ENCODE results near the gene GAL3ST2.
A peak's percentile ranks its signal among the peaks of the same experiment; 100 is the strongest.

GAL3ST2 gene

DNA sequence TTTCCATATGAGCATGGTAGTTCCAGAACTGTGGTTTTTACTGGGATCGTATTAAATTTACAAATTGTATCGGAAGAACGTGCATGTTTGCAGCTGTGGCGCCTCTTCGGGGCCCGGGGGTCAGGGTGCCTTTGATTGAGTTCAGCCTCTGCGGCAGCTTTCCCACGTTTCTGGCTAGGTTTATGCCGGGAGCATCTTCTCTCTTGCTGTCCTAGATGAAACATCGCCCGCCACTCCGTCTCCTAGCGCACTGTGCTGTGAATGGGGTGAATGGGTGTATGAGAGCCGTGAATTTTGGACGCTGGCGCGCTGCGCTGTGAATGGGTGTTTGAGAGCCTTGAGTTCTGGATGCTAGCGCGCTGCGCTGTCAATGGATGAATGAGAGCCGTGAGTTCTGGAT lies 69.8 kb downstream of the GAL3ST2 start:
- peak; percentile 57 for DNase-seq

GRCh38 chr2:241848761-241849615 lies 72.4 kb downstream of the GAL3ST2 start:
- peak; percentile 57 for DNase-seq

GRCh38 chr2:241849616-241850543 lies 73.3 kb downstream of the GAL3ST2 start:
- DNase-seq, result peak; percentile 56

DNA sequence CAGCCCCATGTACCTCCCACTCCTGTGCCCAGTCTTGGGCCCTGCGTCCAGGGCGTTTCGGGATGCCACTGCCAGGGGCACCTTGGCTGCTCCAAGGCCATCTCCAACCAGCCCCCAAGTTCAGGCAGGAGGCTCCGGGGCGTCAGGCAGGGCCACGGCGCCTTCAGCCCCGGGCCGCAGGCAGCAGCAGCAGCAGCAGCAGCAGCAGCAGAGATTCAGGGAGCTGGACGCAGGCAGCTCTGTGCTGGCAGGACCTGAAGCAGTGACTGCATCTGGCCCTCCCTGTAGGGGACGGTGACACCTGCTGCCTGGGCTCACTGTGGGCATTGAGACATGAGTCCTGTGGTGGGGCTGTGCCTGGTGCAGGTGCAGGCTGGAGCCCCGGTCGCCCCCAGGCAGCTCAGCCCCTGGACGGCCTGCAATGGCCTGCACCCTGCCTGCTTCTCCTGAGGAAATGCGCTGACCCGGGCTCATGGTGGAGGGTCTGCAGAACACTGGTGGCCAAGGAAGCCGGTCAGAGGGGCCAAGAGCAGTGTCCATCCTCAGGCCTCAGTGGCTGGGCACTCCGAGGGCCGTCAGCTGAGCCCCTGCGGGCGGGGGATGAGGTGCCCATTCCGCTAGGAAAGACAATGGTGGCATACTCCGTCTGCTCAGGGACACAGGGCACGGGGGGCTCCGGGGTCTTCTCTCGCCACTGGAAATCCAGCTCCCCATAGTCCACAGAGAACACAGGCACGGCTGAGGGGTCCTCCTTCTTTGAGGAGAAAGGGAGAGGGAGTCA lies 74.1 kb downstream of the GAL3ST2 start:
- peak; percentile 57 for DNase-seq

DNA sequence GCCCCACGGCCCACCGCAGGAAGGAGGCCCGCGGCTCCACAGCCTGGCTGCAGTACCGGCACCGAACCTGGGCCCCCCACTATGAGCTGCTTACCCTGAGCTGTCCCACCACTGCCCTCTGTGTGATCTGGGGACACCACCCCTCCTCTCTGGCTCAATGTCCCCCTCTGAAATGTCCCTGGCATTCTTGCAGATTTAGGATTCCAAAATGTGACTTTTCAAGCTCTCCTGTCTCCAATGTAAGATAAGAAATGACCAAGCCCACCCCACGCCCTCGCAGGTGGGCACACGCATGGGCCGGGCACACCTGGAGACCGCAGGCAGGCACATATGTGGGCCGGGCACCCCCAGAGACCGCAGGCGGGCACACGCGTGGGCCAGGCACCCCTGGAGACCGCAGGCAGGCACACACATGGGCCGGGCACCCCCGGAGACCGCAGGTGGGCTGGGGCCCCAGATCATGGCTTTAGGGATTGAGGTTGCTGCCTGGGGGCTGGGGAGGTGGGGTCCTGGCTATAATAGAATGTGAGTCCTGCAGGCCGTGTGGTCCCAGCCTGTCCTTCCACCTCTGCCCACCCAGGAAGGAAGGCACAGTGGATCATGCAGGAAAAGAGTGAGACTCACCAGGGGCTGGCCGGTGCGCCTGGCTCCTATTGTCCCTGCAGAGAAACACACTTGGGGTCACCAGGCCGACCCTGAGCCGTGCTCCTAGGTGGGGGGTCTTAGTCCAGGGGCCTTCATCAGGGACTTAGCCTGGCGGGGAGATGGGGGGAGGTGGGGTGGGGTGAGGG lies 74.9 kb downstream of the GAL3ST2 start:
- peak; percentile 52 for DNase-seq

DNA sequence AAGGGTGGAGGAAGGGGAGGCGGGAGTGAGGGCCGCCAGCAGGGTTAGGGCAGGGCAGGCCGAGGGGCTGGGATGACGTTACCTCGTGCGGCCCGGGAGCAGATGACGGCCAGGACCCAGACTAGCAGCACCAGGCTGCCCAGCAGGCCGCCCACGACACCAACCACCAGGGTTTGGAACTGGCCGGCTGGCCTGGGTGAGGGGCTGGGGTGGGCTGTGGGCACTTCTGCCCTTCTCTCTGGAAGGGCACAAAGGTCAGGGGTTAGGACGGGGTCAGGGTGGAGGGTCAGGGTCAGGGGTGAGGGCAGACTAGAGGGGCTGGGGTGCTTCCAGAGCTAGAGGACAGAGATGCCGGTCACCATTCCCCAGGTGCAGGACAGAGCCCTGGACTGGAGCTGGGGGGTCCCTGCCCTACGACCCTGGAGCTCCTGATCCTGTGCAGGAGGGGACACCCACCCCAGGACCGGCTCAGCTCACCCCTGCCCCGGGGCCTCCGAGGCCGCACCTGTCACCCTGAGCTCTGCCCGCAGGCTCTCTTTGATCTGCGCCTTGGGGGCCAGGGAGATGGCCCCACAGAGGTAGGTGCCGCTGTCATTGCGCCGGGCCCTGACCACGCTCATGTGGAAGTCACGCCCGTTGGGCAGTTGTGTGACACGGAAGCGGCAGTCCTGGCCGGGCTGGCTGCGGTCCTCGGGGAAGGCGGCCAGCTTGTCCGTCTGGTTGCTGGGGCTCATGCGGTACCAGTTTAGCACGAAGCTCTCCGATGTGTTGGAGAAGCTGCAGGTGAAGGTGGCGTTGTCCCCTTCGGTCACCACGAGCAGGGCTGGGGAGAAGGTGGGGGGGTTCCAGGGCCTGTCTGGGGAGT lies 75.7 kb downstream of the GAL3ST2 start:
- DNase-seq, result peak; percentile 52

GRCh38 chr2:241852981-241853631 lies 76.5 kb downstream of the GAL3ST2 start:
- DNase-seq, result no peak
